ENCODE results near the gene DENND5B. TPM values are rescaled to one million over a fixed set of nuclear protein-coding genes. Genes with fewer than 3 reads are reported as not detected.
A peak's percentile ranks its signal among the peaks of the same experiment; 100 is the strongest.

The DENND5B gene
- total RNA-seq, 1 donor from 2014 or later: 11.3 TPM

Small RNA genes within 50 kb of the gene (small RNA-seq; reads per million reads assigned to genes)
- gene RF00019 (ENCODE audit: low replicate concordance) (not detected), gene RF00026 (ENCODE audit: low replicate concordance) (not detected), gene RNU5F-4P (ENCODE audit: low replicate concordance) (1.7 reads per million, percentile 84 among the genes with 10 or more reads in this experiment), gene RNU6-618P (ENCODE audit: low replicate concordance) (not detected), gene RPL31P50 (ENCODE audit: low replicate concordance) (not detected)

Other genes with a start within 250 kb of the DENND5B start
- gene ETFBKMT, start 68.6 kb upstream of the DENND5B start, total RNA-seq: 2.2 TPM
- 12.0 TPM for gene AMN1, start 137.9 kb upstream of the DENND5B start, total RNA-seq

Data from skin of body (tissue), 2 donors.